Breast epithelium (tissue), 4 donors: Measurements from ENCODE around the gene VAC14. TPM values are rescaled to one million over a fixed set of nuclear protein-coding genes. Genes with fewer than 3 reads are reported as not detected.

ENCODE experiments used
- DNase-seq, 2 donors: peaks; one replicate each; pipeline ENCODE4 v3.0.0-alpha.2; 2019; ENCODE audit warnings: low spot score in 2 of 2
- H3K27ac ChIP-seq, 2 donors: fragments of 200-600 bp; sonication (generic) in 1 of 2; one replicate each; pipeline ENCODE4 v1.5.1; 2016 to 2019; ENCODE audit warnings: mild to moderate bottlenecking in 1 of 2
- H3K27me3 ChIP-seq, 2 donors: fragments of 200-600 bp; sonication (generic) in 1 of 2; one replicate each; pipeline versions ENCODE4 v1.5.1 to v1.6.0; 2017 to 2019; ENCODE audit warnings: control low read depth in 1 of 2, mild to moderate bottlenecking in 1 of 2
- H3K36me3 ChIP-seq: fragments of 200-600 bp; one replicate; pipeline ENCODE4 v1.5.1; 2019
- H3K4me1 ChIP-seq, 2 donors: fragments of 200-600 bp; sonication (generic); one replicate each; pipeline ENCODE4 v1.5.1; 2016 to 2019; ENCODE audit warnings: control low read depth in 1 of 2
- H3K4me3 ChIP-seq, 3 donors: fragments of 200-600 bp; sonication (generic); 1 replicate in 2 of 3; 2 replicates in 1 of 3; pipeline ENCODE4 v1.5.1; 2016 to 2019; ENCODE audit warnings: mild to moderate bottlenecking in 3 of 3, moderate library complexity in 2 of 3
- H3K9me3 ChIP-seq, 2 donors: fragments of 200-600 bp; sonication (generic) in 1 of 2; one replicate each; pipeline ENCODE4 v1.5.1; 2016 to 2019; ENCODE audit warnings: control low read depth in 1 of 2
- POLR2A ChIP-seq: fragments of 450-650 bp; IDR thresholded peaks from one replicate; pipeline ENCODE4 v1.6.1; 2016; ENCODE audit warnings: antibody characterized with exemption, mild to moderate bottlenecking, moderate library complexity
- POLR2AphosphoS5 ChIP-seq, 3 donors: sonication (generic); formaldehyde crosslinking; IDR thresholded peaks; one replicate each; pipeline ENCODE4 v1.6.1; 2017; ENCODE audit warnings: antibody characterized with exemption in 3 of 3
- intact Hi-C: fragments of 100-400 bp; cut with DNase I; formaldehyde crosslinking; loops from one replicate; pipeline ENCODE4 v1.15.1; 2023; ENCODE audit warnings: low total_unique reads
- total RNA-seq, 3 donors: library from RNA; depleted of rRNA; stranded (reverse); fragments of >200 nt; gene quantifications; one replicate each; pipeline ENCODE4 v1.1.0, GENCODE V29; 2016
- TF ChIP-seq, protein P1 (sequence below), 3 donors: fragments of 450-650 bp; IDR thresholded peaks; one replicate each; pipeline ENCODE4 v1.5.1; 2016 to 2017; ENCODE audit warnings: antibody characterized with exemption in 3 of 3, mild to moderate bottlenecking in 3 of 3, moderate library complexity in 3 of 3

Gene VAC14
- total RNA-seq, 3 donors from 2014 or later, result 26.7 to 29.4 (median 28.5) TPM

DNA sequence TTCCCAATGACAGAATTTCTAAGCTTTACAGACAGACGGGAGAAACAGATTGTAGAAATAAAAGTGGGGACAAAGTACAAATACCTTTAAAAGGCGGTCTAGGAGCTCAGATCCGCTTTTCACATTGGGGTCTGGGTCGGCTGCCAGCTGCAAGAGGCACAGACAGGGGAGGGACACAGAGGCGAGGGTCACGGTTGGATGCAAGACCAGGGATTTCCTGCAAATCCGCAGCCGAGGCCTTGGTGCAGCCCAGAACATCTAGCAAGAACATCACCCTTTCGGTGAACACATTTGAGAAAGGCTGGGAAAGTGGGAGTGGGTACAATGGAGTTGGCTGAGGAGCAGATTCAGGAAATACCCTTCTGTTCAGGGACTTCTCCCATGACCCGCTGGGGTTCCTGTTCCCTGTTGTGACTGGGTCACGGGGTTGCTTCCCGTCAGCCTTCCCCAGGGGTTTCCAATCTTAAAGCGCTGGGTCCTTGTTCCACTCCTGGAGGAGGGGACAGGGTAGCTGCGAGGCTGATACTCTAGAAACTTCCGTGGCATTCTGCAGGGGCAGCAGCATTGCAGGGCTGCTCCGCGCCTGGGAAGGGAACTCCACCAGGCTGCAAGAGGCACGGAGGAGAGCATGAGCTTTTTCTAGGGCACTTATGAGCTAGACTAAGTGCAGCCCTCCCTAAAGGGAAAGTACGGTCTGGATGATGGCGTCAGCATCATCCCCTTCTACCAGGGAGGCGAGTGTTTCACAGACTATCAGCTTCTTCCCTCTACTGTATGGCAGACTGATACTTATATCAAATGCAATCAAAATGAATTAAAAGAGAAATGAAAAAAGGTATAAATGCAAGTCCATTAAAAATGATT lies 16.0 kb downstream of the VAC14 start:
- H3K36me3 ChIP-seq, result peaks cover 5% of the 10 kb centered on the region
- H3K27me3 ChIP-seq, result no peaks in the 10 kb centered on the region
- DNase-seq, result no peak
- TF ChIP-seq POLR2AphosphoS5 (IDR thresholded peaks at IDR 0.05) (no peak), POLR2A (no peak)
- TF ChIP-seq, protein P1, sequence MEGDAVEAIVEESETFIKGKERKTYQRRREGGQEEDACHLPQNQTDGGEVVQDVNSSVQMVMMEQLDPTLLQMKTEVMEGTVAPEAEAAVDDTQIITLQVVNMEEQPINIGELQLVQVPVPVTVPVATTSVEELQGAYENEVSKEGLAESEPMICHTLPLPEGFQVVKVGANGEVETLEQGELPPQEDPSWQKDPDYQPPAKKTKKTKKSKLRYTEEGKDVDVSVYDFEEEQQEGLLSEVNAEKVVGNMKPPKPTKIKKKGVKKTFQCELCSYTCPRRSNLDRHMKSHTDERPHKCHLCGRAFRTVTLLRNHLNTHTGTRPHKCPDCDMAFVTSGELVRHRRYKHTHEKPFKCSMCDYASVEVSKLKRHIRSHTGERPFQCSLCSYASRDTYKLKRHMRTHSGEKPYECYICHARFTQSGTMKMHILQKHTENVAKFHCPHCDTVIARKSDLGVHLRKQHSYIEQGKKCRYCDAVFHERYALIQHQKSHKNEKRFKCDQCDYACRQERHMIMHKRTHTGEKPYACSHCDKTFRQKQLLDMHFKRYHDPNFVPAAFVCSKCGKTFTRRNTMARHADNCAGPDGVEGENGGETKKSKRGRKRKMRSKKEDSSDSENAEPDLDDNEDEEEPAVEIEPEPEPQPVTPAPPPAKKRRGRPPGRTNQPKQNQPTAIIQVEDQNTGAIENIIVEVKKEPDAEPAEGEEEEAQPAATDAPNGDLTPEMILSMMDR (IDR thresholded peaks at IDR 0.05), result no peak
- no peaks in the 10 kb centered on the region for H3K4me1 ChIP-seq
- intact Hi-C loops, result no loop called here
- H3K4me3 ChIP-seq, result no peak overlapping the region
- H3K27ac ChIP-seq, result no peak overlapping the region
- no peaks in the 10 kb centered on the region for H3K9me3 ChIP-seq

DNA sequence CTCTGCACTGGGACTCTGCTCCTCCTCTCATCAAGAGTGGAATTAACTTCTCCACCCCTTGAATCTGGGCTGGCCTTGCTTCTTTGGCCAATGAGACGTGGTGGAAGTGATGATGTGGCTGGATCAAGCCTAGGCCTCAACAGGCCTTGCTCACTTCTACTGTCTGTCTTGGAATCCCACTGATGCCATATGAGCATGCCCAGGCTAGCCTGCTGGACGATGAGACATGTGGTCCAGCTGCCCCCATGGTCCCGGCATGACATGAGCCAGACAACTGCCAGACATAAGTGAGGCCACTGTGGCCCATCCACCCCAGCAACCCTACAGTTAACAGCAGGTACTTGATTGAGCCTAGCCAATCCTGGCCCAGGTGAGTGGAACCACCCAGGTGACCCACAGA lies 18.7 kb downstream of the VAC14 start:
- TF ChIP-seq, protein P1 (IDR thresholded peaks at IDR 0.05), result no peak
- TF ChIP-seq POLR2A, result no peak
- no peak for TF ChIP-seq POLR2AphosphoS5 (IDR thresholded peaks at IDR 0.05)

DNA sequence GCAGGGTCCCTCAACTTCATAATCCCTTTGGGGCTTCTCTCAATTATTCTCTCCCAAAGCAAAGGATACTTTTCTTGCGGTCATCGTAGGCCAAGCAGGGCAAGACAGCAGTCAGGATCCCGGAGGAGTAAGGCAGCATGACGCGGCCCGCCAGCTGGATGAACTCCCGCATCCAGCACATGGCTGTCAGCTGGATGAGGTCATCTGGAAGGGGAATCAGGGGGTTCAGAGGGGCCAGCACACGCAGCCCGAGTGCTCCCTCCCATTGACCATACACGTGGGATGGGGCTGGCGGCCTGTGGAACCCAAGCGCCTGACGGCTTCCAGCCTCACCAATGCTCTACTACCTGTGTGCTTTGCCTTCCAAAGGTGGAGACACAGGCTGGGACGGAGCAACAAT lies 19.2 kb downstream of the VAC14 start:
- Histone ChIP-seq H3K27ac (no peak overlapping the region), H3K4me3 (no peak overlapping the region), H3K9me3 (no peaks in the 10 kb centered on the region), H3K4me1 (no peaks in the 10 kb centered on the region), H3K36me3 (peaks cover 5% of the 10 kb centered on the region), H3K27me3 (no peaks in the 10 kb centered on the region)
- TF ChIP-seq POLR2AphosphoS5 (IDR thresholded peaks at IDR 0.05) (no peak), POLR2A (no peak)
- TF ChIP-seq, protein P1 (IDR thresholded peaks at IDR 0.05), result no peak
- intact Hi-C loops, result no loop called here
- no peak for DNase-seq

More for the DNA sequence above, 18.7 kb downstream of the VAC14 start:
- no peak overlapping the region for H3K4me3 ChIP-seq
- no peaks in the 10 kb centered on the region for H3K4me1 ChIP-seq
- no peak for DNase-seq
- intact Hi-C loops, result no loop called here
- H3K9me3 ChIP-seq, result no peaks in the 10 kb centered on the region
- H3K36me3 ChIP-seq, result peaks cover 5% of the 10 kb centered on the region
- no peak overlapping the region for H3K27ac ChIP-seq
- no peaks in the 10 kb centered on the region for H3K27me3 ChIP-seq

DNA sequence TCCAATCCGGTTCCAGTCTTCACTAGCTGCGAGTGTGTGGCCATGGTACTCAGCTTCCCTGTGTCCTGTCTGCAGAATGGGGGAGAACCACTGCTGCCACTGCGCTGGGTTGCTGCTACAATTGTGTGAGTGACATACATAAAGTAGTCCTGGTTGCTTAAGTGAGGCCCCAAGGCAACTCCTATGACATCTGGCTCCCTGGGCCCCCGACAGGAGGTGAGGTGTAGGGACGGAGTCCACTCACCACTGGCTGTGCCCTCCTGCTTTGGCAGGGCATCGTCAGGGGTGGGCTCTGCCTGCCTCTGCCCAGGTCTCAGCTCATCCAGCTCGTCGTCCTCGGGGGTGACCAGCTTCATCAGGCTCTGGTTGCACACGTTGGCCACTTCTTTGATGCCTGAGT lies 20.4 kb downstream of the VAC14 start:
- DNase-seq, result no peak
- intact Hi-C loops, result no loop called here
- Histone ChIP-seq H3K27ac (no peak overlapping the region), H3K9me3 (no peaks in the 10 kb centered on the region), H3K4me3 (no peak overlapping the region), H3K4me1 (no peaks in the 10 kb centered on the region), H3K27me3 (no peaks in the 10 kb centered on the region), H3K36me3 (peaks cover 5% of the 10 kb centered on the region)
- TF ChIP-seq POLR2A (no peak), POLR2AphosphoS5 (IDR thresholded peaks at IDR 0.05) (no peak)
- TF ChIP-seq, protein P1 (IDR thresholded peaks at IDR 0.05), result no peak

DNA sequence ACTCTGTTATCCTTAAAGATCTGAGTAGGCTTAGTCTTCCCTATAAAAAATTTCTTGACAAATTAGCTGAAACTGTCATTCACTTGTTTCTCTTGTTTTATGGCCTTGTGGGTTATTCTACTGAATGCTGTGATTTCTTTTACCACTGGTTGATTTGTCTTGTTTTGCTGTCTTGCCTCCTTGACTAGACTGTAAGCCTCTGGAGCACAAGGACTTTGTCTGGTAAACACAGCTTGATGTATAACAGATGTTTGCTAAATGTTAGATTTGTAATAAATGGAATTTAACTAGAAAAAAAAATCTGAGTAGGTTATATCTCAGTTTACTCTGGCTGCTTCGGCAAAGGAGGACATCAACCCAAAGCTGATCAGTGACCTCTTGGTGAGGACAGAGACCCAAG lies 21.6 kb downstream of the VAC14 start:
- no peak for DNase-seq
- intact Hi-C loops, result no loop called here
- Histone ChIP-seq H3K4me3 (no peak overlapping the region), H3K9me3 (no peaks in the 10 kb centered on the region), H3K36me3 (peaks cover 5% of the 10 kb centered on the region), H3K4me1 (no peaks in the 10 kb centered on the region), H3K27me3 (no peaks in the 10 kb centered on the region), H3K27ac (peak overlapping the region in 1 of 2 donors; percentile 20)
- TF ChIP-seq, protein P1 (IDR thresholded peaks at IDR 0.05), result no peak
- TF ChIP-seq POLR2A (no peak), POLR2AphosphoS5 (IDR thresholded peaks at IDR 0.05) (no peak)
